ENCODE results near the gene ZNF813.

GRCh38 chr19:53521373-53522202, 54.1 kb downstream of the ZNF813 start:
- TF ChIP-seq CTCF (IDR thresholded peaks at IDR 0.05) = no peak
- no peak for TF ChIP-seq POLR2A (IDR thresholded peaks at IDR 0.05)
- TF ChIP-seq EP300 (IDR thresholded peaks at IDR 0.05; ENCODE audit: low read depth) = no peak
